ENCODE measurements around the gene ENDOV.

DNA sequence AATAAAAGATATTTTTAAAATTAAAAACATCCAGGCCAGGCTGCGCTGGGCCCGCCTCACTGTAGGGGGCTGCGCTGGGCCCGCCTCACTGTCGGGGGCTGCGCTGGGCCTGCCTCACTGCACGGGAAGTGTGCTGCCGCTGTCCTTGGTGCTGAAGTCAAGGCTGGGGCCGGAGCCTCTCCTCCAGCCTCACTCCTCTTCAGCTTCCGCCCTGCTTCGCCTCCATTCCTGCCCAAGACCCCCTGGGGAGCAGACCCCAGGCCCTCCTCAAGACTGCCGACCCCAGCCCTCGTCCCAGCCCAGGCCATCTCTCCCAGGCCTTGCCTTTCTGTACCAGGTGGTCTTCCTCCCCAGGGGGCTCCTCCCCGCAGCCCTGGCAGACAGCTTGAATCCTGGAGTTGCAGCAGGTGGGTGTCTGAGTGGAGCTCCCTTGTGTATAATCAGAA is 26.2 kb downstream of the ENDOV start:
- TF ChIP-seq, protein P1, sequence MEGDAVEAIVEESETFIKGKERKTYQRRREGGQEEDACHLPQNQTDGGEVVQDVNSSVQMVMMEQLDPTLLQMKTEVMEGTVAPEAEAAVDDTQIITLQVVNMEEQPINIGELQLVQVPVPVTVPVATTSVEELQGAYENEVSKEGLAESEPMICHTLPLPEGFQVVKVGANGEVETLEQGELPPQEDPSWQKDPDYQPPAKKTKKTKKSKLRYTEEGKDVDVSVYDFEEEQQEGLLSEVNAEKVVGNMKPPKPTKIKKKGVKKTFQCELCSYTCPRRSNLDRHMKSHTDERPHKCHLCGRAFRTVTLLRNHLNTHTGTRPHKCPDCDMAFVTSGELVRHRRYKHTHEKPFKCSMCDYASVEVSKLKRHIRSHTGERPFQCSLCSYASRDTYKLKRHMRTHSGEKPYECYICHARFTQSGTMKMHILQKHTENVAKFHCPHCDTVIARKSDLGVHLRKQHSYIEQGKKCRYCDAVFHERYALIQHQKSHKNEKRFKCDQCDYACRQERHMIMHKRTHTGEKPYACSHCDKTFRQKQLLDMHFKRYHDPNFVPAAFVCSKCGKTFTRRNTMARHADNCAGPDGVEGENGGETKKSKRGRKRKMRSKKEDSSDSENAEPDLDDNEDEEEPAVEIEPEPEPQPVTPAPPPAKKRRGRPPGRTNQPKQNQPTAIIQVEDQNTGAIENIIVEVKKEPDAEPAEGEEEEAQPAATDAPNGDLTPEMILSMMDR (IDR thresholded peaks at IDR 0.05; ENCODE audit: extremely low read depth in 1 of 2, insufficient read depth in 1 of 2, low read depth in 1 of 2, low read length in 2 of 2), result no peak
- TF ChIP-seq EZH2 (IDR thresholded peaks at IDR 0.05; ENCODE audit: borderline replicate concordance, low read depth, low read length, severe bottlenecking), result no peak
- no peak for TF ChIP-seq MYC (IDR thresholded peaks at IDR 0.05; ENCODE audit: low read depth, low read length)

All from endothelial cell of umbilical vein (primary cell).